GM11168 (cell line): Measurements from ENCODE around the gene IFNG-AS1.

Source experiments
- in situ Hi-C: fragments of 300-500 bp; cut with MboI; formaldehyde crosslinking; loops from one replicate; pipeline ENCODE4 v1.12.0; 2022; ENCODE audit warnings: low sequenced_read_pairs; ENCODE audit not compliant: unreplicated experiment

Gene IFNG-AS1

GRCh38 chr12:67989184-67989920 lies at the start of gene IFNG-AS1:
TSS of gene IFNG-AS1 (plus strand) at chr12:67989447.
- in situ Hi-C loops: no loop called here

- in situ Hi-C loops: loop anchor here (5.0 to 25.0 kb wide), 3 partner anchors 277 to 587 kb away; no protein-coding TSS in a partner anchor
Observed at GRCh38 chr12:67939611-67940010, 49.6 kb upstream of the IFNG-AS1 start.

- in situ Hi-C loops: loop anchor here (5.0 to 25.0 kb wide), 2 partner anchors 279 to 589 kb away; no protein-coding TSS in a partner anchor
Observed at GRCh38 chr12:67940780-67941243, 48.4 kb upstream of the IFNG-AS1 start.

- in situ Hi-C loops: loop anchor here (5.0 to 25.0 kb wide), 2 partner anchors 280 to 590 kb away; no protein-coding TSS in a partner anchor
Observed at GRCh38 chr12:67942724-67943123, 46.5 kb upstream of the IFNG-AS1 start.

GRCh38 chr12:67943141-67943892 lies 45.9 kb upstream of the IFNG-AS1 start:
- in situ Hi-C loops: loop anchor here (5.0 to 25.0 kb wide), 2 partner anchors 281 to 591 kb away; no protein-coding TSS in a partner anchor

GRCh38 chr12:67944093-67944492 lies 45.2 kb upstream of the IFNG-AS1 start:
- in situ Hi-C loops: loop anchor here (5.0 to 25.0 kb wide), 2 partner anchors 282 to 592 kb away; no protein-coding TSS in a partner anchor

GRCh38 chr12:67952787-67953186 lies 36.5 kb upstream of the IFNG-AS1 start:
- in situ Hi-C loops: no loop called here

- in situ Hi-C loops: no loop called here
Observed at GRCh38 chr12:67957383-67957782, 31.9 kb upstream of the IFNG-AS1 start.

- in situ Hi-C loops: no loop called here
Observed at GRCh38 chr12:67958187-67958586, 31.1 kb upstream of the IFNG-AS1 start.

GRCh38 chr12:67964456-67964855 lies 24.8 kb upstream of the IFNG-AS1 start:
- in situ Hi-C loops: no loop called here

GRCh38 chr12:67966560-67966959 lies 22.7 kb upstream of the IFNG-AS1 start:
- in situ Hi-C loops: no loop called here

GRCh38 chr12:67968321-67968720 lies 20.9 kb upstream of the IFNG-AS1 start:
- in situ Hi-C loops: no loop called here

GRCh38 chr12:67968725-67969124 lies 20.5 kb upstream of the IFNG-AS1 start:
- in situ Hi-C loops: no loop called here

- in situ Hi-C loops: no loop called here
Observed at GRCh38 chr12:67969134-67969802, 20.0 kb upstream of the IFNG-AS1 start.

- in situ Hi-C loops: no loop called here
Observed at GRCh38 chr12:67977668-67978067, 11.6 kb upstream of the IFNG-AS1 start.

GRCh38 chr12:67980391-67980790 lies 8.9 kb upstream of the IFNG-AS1 start:
- in situ Hi-C loops: no loop called here

- in situ Hi-C loops: no loop called here
Observed at GRCh38 chr12:67981287-67982162, 7.7 kb upstream of the IFNG-AS1 start.

- in situ Hi-C loops: no loop called here
Observed at GRCh38 chr12:67982164-67982563, 7.1 kb upstream of the IFNG-AS1 start.

- in situ Hi-C loops: no loop called here
Observed at GRCh38 chr12:67986632-67987031, 2.6 kb upstream of the IFNG-AS1 start.
